WTC11 (cell line): ENCODE measurements around the gene GDF2. TPM values are rescaled to one million over a fixed set of nuclear protein-coding genes. Genes with fewer than 3 reads are reported as not detected.

Source experiments
- ATAC-seq: fragments of 200-7000 bp; cut with Tn5 transposase; 2 replicates; pipeline ENCODE4 v1.10.0; 2021; ENCODE audit warnings: mild to moderate bottlenecking, moderate library complexity
- CTCF ChIA-PET: fragments of 300-600 bp; sonication (Branson Sonifier 250); formaldehyde crosslinking; loops from one replicate; lab custom pipeline; 2021; ENCODE audit warnings: antibody characterized with exemption; lab: Charles Lee
- POLR2A ChIA-PET: fragments of 350-600 bp; sonication (Branson Sonifier 250); formaldehyde crosslinking; loops from one replicate; lab custom pipeline; 2021; ENCODE audit warnings: antibody characterized with exemption; lab: Charles Lee
- DNase-seq: peaks from one replicate; pipeline ENCODE4 v3.0.0; 2021; ENCODE audit warnings: low spot score
- H3K27ac Mint-ChIP-seq: 2 replicates; pipeline ENCODE4 v1.8.0; 2021; ENCODE audit warnings: mixed read lengths
- H3K27me3 Mint-ChIP-seq: 2 replicates; pipeline ENCODE4 v1.8.0; 2021; ENCODE audit warnings: low read depth, mild to moderate bottlenecking, moderate library complexity, mixed read lengths
- H3K36me3 Mint-ChIP-seq: 2 replicates; pipeline ENCODE4 v1.8.0; 2021; ENCODE audit warnings: mixed read lengths
- H3K4me1 Mint-ChIP-seq: 2 replicates; pipeline ENCODE4 v1.8.0; 2022; ENCODE audit warnings: mixed read lengths
- H3K4me3 Mint-ChIP-seq: 2 replicates; pipeline ENCODE4 v1.8.0; 2021; ENCODE audit warnings: mild to moderate bottlenecking, moderate library complexity, mixed read lengths
- H3K9me3 Mint-ChIP-seq: 2 replicates; pipeline ENCODE4 v1.8.0; 2021; ENCODE audit warnings: mixed read lengths
- CREM ChIP-seq: sonication (generic); formaldehyde crosslinking; IDR thresholded peaks from 2 replicates; pipeline ENCODE4 v1.8.1; 2022; ENCODE audit warnings: mild to moderate bottlenecking, missing genetic modification reagents, moderate library complexity
- ELF4 ChIP-seq: sonication (generic); formaldehyde crosslinking; IDR thresholded peaks from 2 replicates; pipeline ENCODE4 v1.8.1; 2022; ENCODE audit warnings: low read depth, mild to moderate bottlenecking, moderate library complexity, missing genetic modification reagents
- FOXJ3 ChIP-seq: sonication (generic); formaldehyde crosslinking; IDR thresholded peaks from 2 replicates; pipeline ENCODE4 v1.9.0; 2021; ENCODE audit warnings: missing genetic modification reagents, mild to moderate bottlenecking, borderline replicate concordance
- FOXP1 ChIP-seq: sonication (generic); formaldehyde crosslinking; IDR thresholded peaks from 2 replicates; pipeline ENCODE4 v1.8.0; 2022; ENCODE audit warnings: missing genetic modification reagents, mild to moderate bottlenecking, moderate library complexity, borderline replicate concordance
- HMGA2 ChIP-seq: fragments of 250-450 bp; sonication (Bioruptor Pico); IDR thresholded peaks from 2 replicates; pipeline ENCODE4 v1.4.0; 2021; ENCODE audit warnings: mild to moderate bottlenecking, moderate library complexity
- KAT7 ChIP-seq: sonication (generic); formaldehyde crosslinking; IDR thresholded peaks from 2 replicates; pipeline ENCODE4 v1.8.1; 2023; ENCODE audit warnings: missing genetic modification reagents, mild to moderate bottlenecking, borderline replicate concordance
- NFYB ChIP-seq: sonication (generic); formaldehyde crosslinking; conservative IDR thresholded peaks from 2 replicates; pipeline ENCODE4 v1.8.0; 2022; ENCODE audit warnings: low read depth, missing genetic modification reagents
- ZNF138 ChIP-seq: sonication (generic); formaldehyde crosslinking; conservative IDR thresholded peaks from 2 replicates; pipeline ENCODE4 v1.8.1; 2022; ENCODE audit warnings: mild to moderate bottlenecking, moderate library complexity, missing genetic modification reagents
- ZNF317 ChIP-seq: sonication (generic); formaldehyde crosslinking; IDR thresholded peaks from 2 replicates; pipeline ENCODE4 v1.8.1; 2023; ENCODE audit warnings: low read depth, mild to moderate bottlenecking, moderate library complexity, missing genetic modification reagents, borderline replicate concordance
- ZNF423 ChIP-seq: fragments of 250-450 bp; sonication (Bioruptor Pico); IDR thresholded peaks from 2 replicates; pipeline ENCODE4 v2.1.2; 2022; ENCODE audit warnings: mild to moderate bottlenecking, moderate library complexity
- total RNA-seq: library from RNA; stranded (reverse); gene quantifications from 3 replicates; pipeline ENCODE4 v1.2.3, GENCODE V29; 2021
- TF ChIP-seq, protein P1 (sequence below): fragments of 250-450 bp; sonication (Bioruptor Pico); IDR thresholded peaks from 2 replicates; pipeline ENCODE4 v1.9.0; 2021; ENCODE audit warnings: mild to moderate bottlenecking
- TF ChIP-seq, protein P2 (sequence below): sonication (generic); formaldehyde crosslinking; IDR thresholded peaks from 2 replicates; pipeline ENCODE4 v1.8.0; 2022; ENCODE audit warnings: mild to moderate bottlenecking, missing genetic modification reagents
- TF ChIP-seq, protein P3 (sequence below): sonication (generic); formaldehyde crosslinking; IDR thresholded peaks from 2 replicates; pipeline ENCODE4 v1.8.0; 2022; ENCODE audit warnings: mild to moderate bottlenecking, missing genetic modification reagents
- TF ChIP-seq, protein P4 (sequence below): sonication (generic); formaldehyde crosslinking; IDR thresholded peaks from 2 replicates; pipeline ENCODE4 v1.8.1; 2022; ENCODE audit warnings: low read depth, mild to moderate bottlenecking, moderate library complexity, missing genetic modification reagents, borderline replicate concordance
- TF ChIP-seq, protein P5 (sequence below): sonication (generic); formaldehyde crosslinking; IDR thresholded peaks from 2 replicates; pipeline ENCODE4 v1.8.1; 2023; ENCODE audit warnings: mild to moderate bottlenecking, missing genetic modification reagents, borderline replicate concordance
- TF ChIP-seq, protein P6 (sequence below): sonication (generic); formaldehyde crosslinking; conservative IDR thresholded peaks from 2 replicates; pipeline ENCODE4 v1.8.1; 2023; ENCODE audit warnings: mild to moderate bottlenecking, low read depth, missing genetic modification reagents, moderate library complexity
- TF ChIP-seq, protein P7 (sequence below): fragments of 250-450 bp; sonication (Bioruptor Pico); IDR thresholded peaks from 2 replicates; pipeline ENCODE4 v1.8.0; 2021; ENCODE audit warnings: mild to moderate bottlenecking
- TF ChIP-seq, protein P8 (sequence below): sonication (generic); formaldehyde crosslinking; IDR thresholded peaks from 2 replicates; pipeline ENCODE4 v1.8.0; 2023; ENCODE audit warnings: missing genetic modification reagents, mild to moderate bottlenecking, borderline replicate concordance

Gene GDF2
- total RNA-seq, 1 experiment from 2014 or later = not detected

DNA sequence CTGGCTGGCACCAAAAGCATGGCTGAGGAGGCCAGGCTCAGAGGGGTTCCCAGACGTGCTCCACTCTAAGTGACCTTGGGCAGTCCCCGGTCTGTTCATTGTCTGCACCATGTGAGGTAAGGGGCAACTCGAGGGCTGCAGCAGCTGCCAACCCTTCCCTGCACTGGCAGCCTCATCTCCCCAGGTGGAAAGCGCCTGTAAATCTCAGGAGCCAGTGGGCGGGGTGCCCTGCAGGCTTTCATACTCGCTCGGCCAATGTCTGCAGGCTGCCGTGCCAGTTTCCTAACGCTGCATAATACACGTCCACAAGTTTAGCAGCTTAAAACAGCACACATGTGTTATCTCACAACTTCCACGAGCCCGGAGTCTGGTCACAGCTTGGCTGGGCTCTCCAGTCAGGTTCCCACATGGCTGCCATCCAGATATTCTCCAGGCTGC lies 34.9 kb upstream of the GDF2 start (continued):
- TF ChIP-seq, protein P1, sequence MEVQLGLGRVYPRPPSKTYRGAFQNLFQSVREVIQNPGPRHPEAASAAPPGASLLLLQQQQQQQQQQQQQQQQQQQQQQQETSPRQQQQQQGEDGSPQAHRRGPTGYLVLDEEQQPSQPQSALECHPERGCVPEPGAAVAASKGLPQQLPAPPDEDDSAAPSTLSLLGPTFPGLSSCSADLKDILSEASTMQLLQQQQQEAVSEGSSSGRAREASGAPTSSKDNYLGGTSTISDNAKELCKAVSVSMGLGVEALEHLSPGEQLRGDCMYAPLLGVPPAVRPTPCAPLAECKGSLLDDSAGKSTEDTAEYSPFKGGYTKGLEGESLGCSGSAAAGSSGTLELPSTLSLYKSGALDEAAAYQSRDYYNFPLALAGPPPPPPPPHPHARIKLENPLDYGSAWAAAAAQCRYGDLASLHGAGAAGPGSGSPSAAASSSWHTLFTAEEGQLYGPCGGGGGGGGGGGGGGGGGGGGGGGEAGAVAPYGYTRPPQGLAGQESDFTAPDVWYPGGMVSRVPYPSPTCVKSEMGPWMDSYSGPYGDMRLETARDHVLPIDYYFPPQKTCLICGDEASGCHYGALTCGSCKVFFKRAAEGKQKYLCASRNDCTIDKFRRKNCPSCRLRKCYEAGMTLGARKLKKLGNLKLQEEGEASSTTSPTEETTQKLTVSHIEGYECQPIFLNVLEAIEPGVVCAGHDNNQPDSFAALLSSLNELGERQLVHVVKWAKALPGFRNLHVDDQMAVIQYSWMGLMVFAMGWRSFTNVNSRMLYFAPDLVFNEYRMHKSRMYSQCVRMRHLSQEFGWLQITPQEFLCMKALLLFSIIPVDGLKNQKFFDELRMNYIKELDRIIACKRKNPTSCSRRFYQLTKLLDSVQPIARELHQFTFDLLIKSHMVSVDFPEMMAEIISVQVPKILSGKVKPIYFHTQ (CRISPR knock-in tag) = no peak
- TF ChIP-seq ELF4 (CRISPR knock-in tag) (no peak), HMGA2 (CRISPR knock-in tag) (no peak), ZNF317 (CRISPR knock-in tag) (no peak), CREM (no peak), ZNF423 (CRISPR knock-in tag) (no peak), FOXP1 (CRISPR knock-in tag) (no peak)
- TF ChIP-seq, protein P2, sequence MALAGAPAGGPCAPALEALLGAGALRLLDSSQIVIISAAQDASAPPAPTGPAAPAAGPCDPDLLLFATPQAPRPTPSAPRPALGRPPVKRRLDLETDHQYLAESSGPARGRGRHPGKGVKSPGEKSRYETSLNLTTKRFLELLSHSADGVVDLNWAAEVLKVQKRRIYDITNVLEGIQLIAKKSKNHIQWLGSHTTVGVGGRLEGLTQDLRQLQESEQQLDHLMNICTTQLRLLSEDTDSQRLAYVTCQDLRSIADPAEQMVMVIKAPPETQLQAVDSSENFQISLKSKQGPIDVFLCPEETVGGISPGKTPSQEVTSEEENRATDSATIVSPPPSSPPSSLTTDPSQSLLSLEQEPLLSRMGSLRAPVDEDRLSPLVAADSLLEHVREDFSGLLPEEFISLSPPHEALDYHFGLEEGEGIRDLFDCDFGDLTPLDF = no peak
- TF ChIP-seq, protein P3, sequence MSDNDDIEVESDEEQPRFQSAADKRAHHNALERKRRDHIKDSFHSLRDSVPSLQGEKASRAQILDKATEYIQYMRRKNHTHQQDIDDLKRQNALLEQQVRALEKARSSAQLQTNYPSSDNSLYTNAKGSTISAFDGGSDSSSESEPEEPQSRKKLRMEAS (CRISPR knock-in tag) = no peak
- TF ChIP-seq, protein P4, sequence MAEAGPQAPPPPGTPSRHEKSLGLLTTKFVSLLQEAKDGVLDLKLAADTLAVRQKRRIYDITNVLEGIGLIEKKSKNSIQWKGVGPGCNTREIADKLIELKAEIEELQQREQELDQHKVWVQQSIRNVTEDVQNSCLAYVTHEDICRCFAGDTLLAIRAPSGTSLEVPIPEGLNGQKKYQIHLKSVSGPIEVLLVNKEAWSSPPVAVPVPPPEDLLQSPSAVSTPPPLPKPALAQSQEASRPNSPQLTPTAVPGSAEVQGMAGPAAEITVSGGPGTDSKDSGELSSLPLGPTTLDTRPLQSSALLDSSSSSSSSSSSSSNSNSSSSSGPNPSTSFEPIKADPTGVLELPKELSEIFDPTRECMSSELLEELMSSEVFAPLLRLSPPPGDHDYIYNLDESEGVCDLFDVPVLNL (CRISPR knock-in tag) = no peak
- TF ChIP-seq, all 79 proteins: peak for 0

DNA sequence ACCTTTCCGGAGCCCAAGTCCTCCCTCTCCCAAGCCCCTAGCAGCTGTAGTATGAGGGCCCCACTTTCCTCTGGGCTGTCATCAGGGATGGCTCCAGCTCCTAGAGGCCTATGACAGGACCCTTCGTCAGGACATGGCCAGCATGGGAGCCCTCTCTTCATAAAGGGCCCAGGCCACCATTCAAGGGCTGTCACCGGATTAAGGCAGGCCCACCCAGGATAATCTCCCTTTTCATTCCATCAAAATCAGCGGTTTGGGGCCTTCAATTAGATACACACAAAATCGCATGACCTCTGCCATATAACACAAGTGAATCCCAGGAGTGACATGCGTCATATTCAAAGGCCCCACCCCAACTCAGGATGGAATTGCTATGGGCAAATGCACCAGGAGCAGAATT lies 34.4 kb upstream of the GDF2 start:
- Mint-ChIP-seq H3K9me3 (no peaks in the 10 kb centered on the region), H3K36me3 (no peaks in the 10 kb centered on the region), H3K4me3 (no peak overlapping the region), H3K27me3 (0 out of 2 replicates have a peak, but pooled peaks cover 3% of the 10 kb centered on the region), H3K27ac (no peak overlapping the region), H3K4me1 (no peaks in the 10 kb centered on the region)
- no peak for DNase-seq
- POLR2A ChIA-PET = no interaction called here
- ATAC-seq = no peak
- CTCF ChIA-PET = interaction anchor here (3.6 kb wide), 1 partner anchor 240 kb away, joined by 26 read pairs; no protein-coding TSS in a partner anchor
- no peak for TF ChIP-seq FOXJ3 (CRISPR knock-in tag)
- TF ChIP-seq, protein P5, sequence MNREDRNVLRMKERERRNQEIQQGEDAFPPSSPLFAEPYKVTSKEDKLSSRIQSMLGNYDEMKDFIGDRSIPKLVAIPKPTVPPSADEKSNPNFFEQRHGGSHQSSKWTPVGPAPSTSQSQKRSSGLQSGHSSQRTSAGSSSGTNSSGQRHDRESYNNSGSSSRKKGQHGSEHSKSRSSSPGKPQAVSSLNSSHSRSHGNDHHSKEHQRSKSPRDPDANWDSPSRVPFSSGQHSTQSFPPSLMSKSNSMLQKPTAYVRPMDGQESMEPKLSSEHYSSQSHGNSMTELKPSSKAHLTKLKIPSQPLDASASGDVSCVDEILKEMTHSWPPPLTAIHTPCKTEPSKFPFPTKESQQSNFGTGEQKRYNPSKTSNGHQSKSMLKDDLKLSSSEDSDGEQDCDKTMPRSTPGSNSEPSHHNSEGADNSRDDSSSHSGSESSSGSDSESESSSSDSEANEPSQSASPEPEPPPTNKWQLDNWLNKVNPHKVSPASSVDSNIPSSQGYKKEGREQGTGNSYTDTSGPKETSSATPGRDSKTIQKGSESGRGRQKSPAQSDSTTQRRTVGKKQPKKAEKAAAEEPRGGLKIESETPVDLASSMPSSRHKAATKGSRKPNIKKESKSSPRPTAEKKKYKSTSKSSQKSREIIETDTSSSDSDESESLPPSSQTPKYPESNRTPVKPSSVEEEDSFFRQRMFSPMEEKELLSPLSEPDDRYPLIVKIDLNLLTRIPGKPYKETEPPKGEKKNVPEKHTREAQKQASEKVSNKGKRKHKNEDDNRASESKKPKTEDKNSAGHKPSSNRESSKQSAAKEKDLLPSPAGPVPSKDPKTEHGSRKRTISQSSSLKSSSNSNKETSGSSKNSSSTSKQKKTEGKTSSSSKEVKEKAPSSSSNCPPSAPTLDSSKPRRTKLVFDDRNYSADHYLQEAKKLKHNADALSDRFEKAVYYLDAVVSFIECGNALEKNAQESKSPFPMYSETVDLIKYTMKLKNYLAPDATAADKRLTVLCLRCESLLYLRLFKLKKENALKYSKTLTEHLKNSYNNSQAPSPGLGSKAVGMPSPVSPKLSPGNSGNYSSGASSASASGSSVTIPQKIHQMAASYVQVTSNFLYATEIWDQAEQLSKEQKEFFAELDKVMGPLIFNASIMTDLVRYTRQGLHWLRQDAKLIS (CRISPR knock-in tag) = no peak
- TF ChIP-seq, protein P6, sequence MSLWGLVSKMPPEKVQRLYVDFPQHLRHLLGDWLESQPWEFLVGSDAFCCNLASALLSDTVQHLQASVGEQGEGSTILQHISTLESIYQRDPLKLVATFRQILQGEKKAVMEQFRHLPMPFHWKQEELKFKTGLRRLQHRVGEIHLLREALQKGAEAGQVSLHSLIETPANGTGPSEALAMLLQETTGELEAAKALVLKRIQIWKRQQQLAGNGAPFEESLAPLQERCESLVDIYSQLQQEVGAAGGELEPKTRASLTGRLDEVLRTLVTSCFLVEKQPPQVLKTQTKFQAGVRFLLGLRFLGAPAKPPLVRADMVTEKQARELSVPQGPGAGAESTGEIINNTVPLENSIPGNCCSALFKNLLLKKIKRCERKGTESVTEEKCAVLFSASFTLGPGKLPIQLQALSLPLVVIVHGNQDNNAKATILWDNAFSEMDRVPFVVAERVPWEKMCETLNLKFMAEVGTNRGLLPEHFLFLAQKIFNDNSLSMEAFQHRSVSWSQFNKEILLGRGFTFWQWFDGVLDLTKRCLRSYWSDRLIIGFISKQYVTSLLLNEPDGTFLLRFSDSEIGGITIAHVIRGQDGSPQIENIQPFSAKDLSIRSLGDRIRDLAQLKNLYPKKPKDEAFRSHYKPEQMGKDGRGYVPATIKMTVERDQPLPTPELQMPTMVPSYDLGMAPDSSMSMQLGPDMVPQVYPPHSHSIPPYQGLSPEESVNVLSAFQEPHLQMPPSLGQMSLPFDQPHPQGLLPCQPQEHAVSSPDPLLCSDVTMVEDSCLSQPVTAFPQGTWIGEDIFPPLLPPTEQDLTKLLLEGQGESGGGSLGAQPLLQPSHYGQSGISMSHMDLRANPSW (CRISPR knock-in tag) = no peak
- TF ChIP-seq, protein P7, sequence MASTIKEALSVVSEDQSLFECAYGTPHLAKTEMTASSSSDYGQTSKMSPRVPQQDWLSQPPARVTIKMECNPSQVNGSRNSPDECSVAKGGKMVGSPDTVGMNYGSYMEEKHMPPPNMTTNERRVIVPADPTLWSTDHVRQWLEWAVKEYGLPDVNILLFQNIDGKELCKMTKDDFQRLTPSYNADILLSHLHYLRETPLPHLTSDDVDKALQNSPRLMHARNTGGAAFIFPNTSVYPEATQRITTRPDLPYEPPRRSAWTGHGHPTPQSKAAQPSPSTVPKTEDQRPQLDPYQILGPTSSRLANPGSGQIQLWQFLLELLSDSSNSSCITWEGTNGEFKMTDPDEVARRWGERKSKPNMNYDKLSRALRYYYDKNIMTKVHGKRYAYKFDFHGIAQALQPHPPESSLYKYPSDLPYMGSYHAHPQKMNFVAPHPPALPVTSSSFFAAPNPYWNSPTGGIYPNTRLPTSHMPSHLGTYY (CRISPR knock-in tag) = no peak
- no peak for TF ChIP-seq KAT7
- no peak for TF ChIP-seq NFYB
- TF ChIP-seq, protein P8, sequence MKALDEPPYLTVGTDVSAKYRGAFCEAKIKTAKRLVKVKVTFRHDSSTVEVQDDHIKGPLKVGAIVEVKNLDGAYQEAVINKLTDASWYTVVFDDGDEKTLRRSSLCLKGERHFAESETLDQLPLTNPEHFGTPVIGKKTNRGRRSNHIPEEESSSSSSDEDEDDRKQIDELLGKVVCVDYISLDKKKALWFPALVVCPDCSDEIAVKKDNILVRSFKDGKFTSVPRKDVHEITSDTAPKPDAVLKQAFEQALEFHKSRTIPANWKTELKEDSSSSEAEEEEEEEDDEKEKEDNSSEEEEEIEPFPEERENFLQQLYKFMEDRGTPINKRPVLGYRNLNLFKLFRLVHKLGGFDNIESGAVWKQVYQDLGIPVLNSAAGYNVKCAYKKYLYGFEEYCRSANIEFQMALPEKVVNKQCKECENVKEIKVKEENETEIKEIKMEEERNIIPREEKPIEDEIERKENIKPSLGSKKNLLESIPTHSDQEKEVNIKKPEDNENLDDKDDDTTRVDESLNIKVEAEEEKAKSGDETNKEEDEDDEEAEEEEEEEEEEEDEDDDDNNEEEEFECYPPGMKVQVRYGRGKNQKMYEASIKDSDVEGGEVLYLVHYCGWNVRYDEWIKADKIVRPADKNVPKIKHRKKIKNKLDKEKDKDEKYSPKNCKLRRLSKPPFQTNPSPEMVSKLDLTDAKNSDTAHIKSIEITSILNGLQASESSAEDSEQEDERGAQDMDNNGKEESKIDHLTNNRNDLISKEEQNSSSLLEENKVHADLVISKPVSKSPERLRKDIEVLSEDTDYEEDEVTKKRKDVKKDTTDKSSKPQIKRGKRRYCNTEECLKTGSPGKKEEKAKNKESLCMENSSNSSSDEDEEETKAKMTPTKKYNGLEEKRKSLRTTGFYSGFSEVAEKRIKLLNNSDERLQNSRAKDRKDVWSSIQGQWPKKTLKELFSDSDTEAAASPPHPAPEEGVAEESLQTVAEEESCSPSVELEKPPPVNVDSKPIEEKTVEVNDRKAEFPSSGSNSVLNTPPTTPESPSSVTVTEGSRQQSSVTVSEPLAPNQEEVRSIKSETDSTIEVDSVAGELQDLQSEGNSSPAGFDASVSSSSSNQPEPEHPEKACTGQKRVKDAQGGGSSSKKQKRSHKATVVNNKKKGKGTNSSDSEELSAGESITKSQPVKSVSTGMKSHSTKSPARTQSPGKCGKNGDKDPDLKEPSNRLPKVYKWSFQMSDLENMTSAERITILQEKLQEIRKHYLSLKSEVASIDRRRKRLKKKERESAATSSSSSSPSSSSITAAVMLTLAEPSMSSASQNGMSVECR = no peak
- no peak for TF ChIP-seq ZNF138 (CRISPR knock-in tag)
